Lung (tissue), 12 donors: ENCODE results near the gene POLR3A. TPM values are rescaled to one million over a fixed set of nuclear protein-coding genes. Genes with fewer than 3 reads are reported as not detected.

ENCODE experiments used
- ATAC-seq: fragments of 200-7000 bp; cut with Tn5 transposase; one replicate; pipeline ENCODE4 v1.9.1; 2020; ENCODE audit warnings: moderate number of reproducible peaks; ENCODE audit not compliant: insufficient read depth, low FRiP score
- DNase-seq, 3 donors: peaks; one replicate each; pipeline ENCODE4 v3.0.0-alpha.2; 2013 to 2017
- H3K27ac ChIP-seq, 2 donors: one replicate each; pipeline ENCODE4 v1.5.1; 2013; ENCODE audit warnings: mild to moderate bottlenecking in 2 of 2, moderate library complexity in 2 of 2, control low read depth in 1 of 2, inconsistent platforms in 1 of 2, low read depth in 1 of 2, low read length in 1 of 2
- H3K27me3 ChIP-seq, 3 donors: one replicate each; pipeline ENCODE4 v1.5.1; 2013; ENCODE audit warnings: low read length in 2 of 3; ENCODE audit not compliant: control insufficient read depth in 3 of 3, insufficient read depth in 3 of 3
- H3K36me3 ChIP-seq, 4 donors: one replicate each; pipeline ENCODE4 v1.5.1; 2013; ENCODE audit warnings: low read length in 4 of 4, mild to moderate bottlenecking in 1 of 4, moderate library complexity in 1 of 4; ENCODE audit not compliant: control insufficient read depth in 4 of 4, insufficient read depth in 4 of 4
- H3K4me1 ChIP-seq, 5 donors: one replicate each; pipeline ENCODE4 v1.5.1; 2013; ENCODE audit warnings: low read length in 5 of 5, mild to moderate bottlenecking in 2 of 5, moderate library complexity in 1 of 5; ENCODE audit not compliant: control insufficient read depth in 5 of 5, insufficient read depth in 5 of 5
- H3K4me3 ChIP-seq: one replicate; pipeline ENCODE4 v1.5.1; 2013; ENCODE audit warnings: mild to moderate bottlenecking, control low read depth, moderate library complexity
- H3K9ac ChIP-seq, 2 donors: one replicate each; pipeline ENCODE4 v1.5.1; 2013; ENCODE audit warnings: low read length in 2 of 2, control low read depth in 1 of 2; ENCODE audit not compliant: insufficient read depth in 1 of 2
- H3K9me3 ChIP-seq, 4 donors: one replicate each; pipeline ENCODE4 v1.5.1; 2013; ENCODE audit warnings: low read length in 3 of 4, mild to moderate bottlenecking in 1 of 4, moderate library complexity in 1 of 4; ENCODE audit not compliant: control insufficient read depth in 4 of 4, insufficient read depth in 3 of 4
- WGBS, 2 donors: extraction: QIAGEN DNeasy Blood & Tissue Kit; methylation state at CpG; one replicate each; pipeline ENCODE4 v1.1.7; 2013; 5-methylcytosine and 5-hydroxymethylcytosine counted together
- polyA plus RNA-seq, 2 donors: library from polyadenylated mRNA; stranded (reverse); fragments of 200-250 nt; gene quantifications; one replicate each; pipeline ENCODE4 v1.2.1, GENCODE V29; 2013
- total RNA-seq, 2 donors: library from RNA; depleted of rRNA in 1 of 2; stranded (reverse); fragments of >200 nt in 1 of 2; gene quantifications; one replicate each; pipeline ENCODE4 v1.2.1, GENCODE V29; 2014 to 2021
- TF ChIP-seq, protein P1 (sequence below): IDR thresholded peaks from 2 replicates; pipeline ENCODE4 v1.5.1; 2012; ENCODE audit warnings: mild to moderate bottlenecking; ENCODE audit errors: control extremely low read depth, extremely low read depth
- donor health status: control.
- donor health status: control.
- donor health status: Bipolar disorder and iron deficiency.
- donor health status: healthy.
- donor health status: DM: yes; HTN: yes; CAD: no.

The POLR3A gene
- total and polyA plus RNA-seq, 4 donors, result 3.9 to 15.0 (median 8.7) TPM

DNA sequence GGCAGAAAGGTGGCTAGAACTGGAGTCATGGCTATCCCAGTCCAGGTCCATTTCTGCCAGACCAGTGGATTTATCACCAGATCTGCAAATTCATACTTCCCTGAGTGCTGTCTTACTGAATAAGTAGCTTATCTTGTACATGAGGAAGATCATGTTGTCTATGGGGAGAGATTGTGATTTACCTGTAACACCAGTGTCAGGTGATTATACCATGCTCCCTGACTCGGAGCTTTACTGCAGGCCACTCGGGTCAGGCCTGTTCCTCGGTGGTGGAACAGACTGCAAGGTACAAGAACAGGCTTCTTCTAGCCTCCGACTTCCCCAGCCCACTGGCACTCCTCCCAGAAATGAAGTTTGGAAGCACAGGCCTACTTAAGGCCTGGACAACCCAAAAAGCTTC is 60.2 kb downstream of the POLR3A start:
- peak in 2 of 3 donors; percentile 49 to 69 for DNase-seq
- Histone ChIP-seq H3K9ac (no peak overlapping the region), H3K9me3 (peaks cover 0 to under 1% (median 0%) of the 10 kb centered on the region in 4 donors), H3K36me3 (no peaks in the 10 kb centered on the region), H3K27me3 (no peaks in the 10 kb centered on the region), H3K4me1 (peaks cover 0 to 29% (median 7%) of the 10 kb centered on the region in 5 donors), H3K4me3 (no peak overlapping the region), H3K27ac (no peak overlapping the region)
- WGBS, 2 donors, result 67 to 72% methylated on average over 4 of the region's 4 CpGs
- TF ChIP-seq, protein P1, sequence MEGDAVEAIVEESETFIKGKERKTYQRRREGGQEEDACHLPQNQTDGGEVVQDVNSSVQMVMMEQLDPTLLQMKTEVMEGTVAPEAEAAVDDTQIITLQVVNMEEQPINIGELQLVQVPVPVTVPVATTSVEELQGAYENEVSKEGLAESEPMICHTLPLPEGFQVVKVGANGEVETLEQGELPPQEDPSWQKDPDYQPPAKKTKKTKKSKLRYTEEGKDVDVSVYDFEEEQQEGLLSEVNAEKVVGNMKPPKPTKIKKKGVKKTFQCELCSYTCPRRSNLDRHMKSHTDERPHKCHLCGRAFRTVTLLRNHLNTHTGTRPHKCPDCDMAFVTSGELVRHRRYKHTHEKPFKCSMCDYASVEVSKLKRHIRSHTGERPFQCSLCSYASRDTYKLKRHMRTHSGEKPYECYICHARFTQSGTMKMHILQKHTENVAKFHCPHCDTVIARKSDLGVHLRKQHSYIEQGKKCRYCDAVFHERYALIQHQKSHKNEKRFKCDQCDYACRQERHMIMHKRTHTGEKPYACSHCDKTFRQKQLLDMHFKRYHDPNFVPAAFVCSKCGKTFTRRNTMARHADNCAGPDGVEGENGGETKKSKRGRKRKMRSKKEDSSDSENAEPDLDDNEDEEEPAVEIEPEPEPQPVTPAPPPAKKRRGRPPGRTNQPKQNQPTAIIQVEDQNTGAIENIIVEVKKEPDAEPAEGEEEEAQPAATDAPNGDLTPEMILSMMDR, result no peak
- no peak for ATAC-seq

DNA sequence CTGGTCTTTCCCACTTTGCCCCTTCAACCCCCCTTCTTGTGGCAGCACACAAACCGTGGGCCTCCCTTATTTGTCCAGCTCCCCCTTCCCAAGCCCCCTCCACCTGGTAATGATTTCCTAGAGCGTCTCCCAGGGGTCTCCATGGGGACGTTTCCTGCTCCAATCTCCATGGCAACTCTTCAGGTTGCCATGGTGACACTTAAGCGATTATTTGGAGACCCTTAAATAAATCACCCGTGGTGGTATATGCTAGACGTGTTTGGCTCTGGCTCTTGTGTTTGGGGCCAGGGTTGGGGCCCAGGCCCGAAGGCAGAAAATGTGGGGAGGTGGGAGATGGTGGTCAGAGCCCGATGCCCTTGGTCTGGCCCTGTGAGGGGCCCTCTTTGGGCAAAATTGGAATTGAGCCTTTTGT is 61.7 kb downstream of the POLR3A start:
- peak; percentile 80 to 85 (median 82) for DNase-seq
- 46 to 59% methylated on average over 8 of the region's 8 CpGs for WGBS, 2 donors

DNA sequence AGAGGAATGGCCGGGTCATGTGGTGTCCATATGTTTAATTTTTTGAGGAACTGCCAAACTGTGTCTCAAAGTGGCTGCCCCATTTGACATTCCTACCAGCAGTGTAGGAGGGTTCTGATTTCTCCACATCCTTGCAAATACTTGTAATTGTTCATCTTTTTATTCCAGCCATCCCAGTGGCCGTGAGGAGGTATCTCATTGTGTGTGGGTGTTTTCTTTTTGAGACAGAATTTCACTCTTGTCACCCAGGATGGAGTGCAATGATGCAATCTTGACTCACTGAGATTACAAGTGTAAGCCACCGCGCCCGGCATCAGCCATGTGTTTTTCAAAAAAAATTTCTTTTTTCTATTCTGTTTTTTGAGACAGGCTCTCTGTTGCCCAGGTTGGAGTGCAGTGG is 64.0 kb downstream of the POLR3A start:
- Histone ChIP-seq H3K4me1 (peaks cover 0 to 27% (median 0%) of the 10 kb centered on the region in 5 donors), H3K27ac (no peak overlapping the region), H3K36me3 (no peaks in the 10 kb centered on the region), H3K4me3 (no peak overlapping the region), H3K27me3 (no peaks in the 10 kb centered on the region), H3K9ac (no peak overlapping the region), H3K9me3 (peaks cover 0 to 4% (median 0%) of the 10 kb centered on the region in 4 donors)
- DNase-seq, result no peak
- TF ChIP-seq, protein P1, result no peak
- no peak for ATAC-seq
- WGBS, 2 donors, result 90 to 91% methylated on average over 5 of the region's 5 CpGs

More for the DNA sequence above, 61.7 kb downstream of the POLR3A start:
- Histone ChIP-seq H3K4me3 (no peak overlapping the region), H3K4me1 (peaks cover 0 to 29% (median 7%) of the 10 kb centered on the region in 5 donors), H3K27ac (no peak overlapping the region), H3K36me3 (no peaks in the 10 kb centered on the region), H3K9ac (no peak overlapping the region), H3K27me3 (no peaks in the 10 kb centered on the region), H3K9me3 (peaks cover 0 to 4% (median 0%) of the 10 kb centered on the region in 4 donors)
- no peak for ATAC-seq
- TF ChIP-seq, protein P1, result no peak

DNA sequence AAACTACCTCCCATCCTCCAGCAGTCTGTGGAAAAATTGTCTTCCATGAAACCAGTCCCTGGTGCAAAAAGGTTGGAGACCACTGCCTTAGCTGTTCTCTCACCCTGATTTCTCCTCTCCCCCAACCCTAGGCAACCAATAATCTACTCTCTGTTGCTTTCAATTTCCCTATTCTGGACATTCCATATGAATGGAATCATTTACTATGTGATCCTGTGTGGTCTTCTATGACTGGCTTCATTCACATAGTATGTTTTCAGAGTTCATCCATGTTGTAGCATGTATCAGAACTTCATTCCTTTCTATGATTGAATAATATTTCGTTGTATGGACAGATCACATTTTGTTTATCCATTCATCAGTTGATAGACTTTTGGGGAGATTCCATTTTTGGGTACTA is 64.5 kb downstream of the POLR3A start:
- TF ChIP-seq, protein P1, result no peak
- no peak for ATAC-seq
- no peak for DNase-seq
- Histone ChIP-seq H3K4me3 (no peak overlapping the region), H3K27ac (no peak overlapping the region), H3K9me3 (peaks cover 0 to 4% (median 0%) of the 10 kb centered on the region in 4 donors), H3K9ac (no peak overlapping the region), H3K4me1 (peaks cover 0 to 32% (median 0%) of the 10 kb centered on the region in 5 donors), H3K36me3 (no peaks in the 10 kb centered on the region), H3K27me3 (no peaks in the 10 kb centered on the region)
- WGBS, 2 donors, result 92 to 98% methylated on average over 1 of the region's 1 CpG
